Endothelial cell of umbilical vein (primary cell): Measurements from ENCODE around the gene CNTN5. TPM values are rescaled to one million over a fixed set of nuclear protein-coding genes. Genes with fewer than 3 reads are reported as not detected.

Experiments used
- BruUV-seq: library from RNA; stranded (reverse); fragments of 400-500 nt; replicated peaks from 2 replicates; lab custom pipeline; 2021; lab: Mats Ljungman, UMichigan
- CTCF ChIA-PET: fragments of 300-600, 350-600 bp; sonication (Branson Sonifier 250); formaldehyde crosslinking; loops from one replicate; lab custom pipeline; 2021; ENCODE audit warnings: antibody characterized with exemption, inconsistent platforms; lab: Charles Lee
- POLR2A ChIA-PET: fragments of 300-600, 350-600 bp; sonication (Branson Sonifier 250); formaldehyde crosslinking; loops from one replicate; lab custom pipeline; 2021; ENCODE audit warnings: antibody characterized with exemption, inconsistent platforms; lab: Charles Lee
- DNase-seq: peaks from one replicate; pipeline ENCODE4 v3.0.0-alpha.2; 2011; ENCODE audit warnings: low read depth, low spot score
- FAIRE-seq: peaks from 2 replicates; lab custom pipeline; 2011; peaks lifted over from hg19 to GRCh38; lab: Jason Lieb, UNC
- H2AFZ ChIP-seq: 2 replicates; pipeline ENCODE4 v1.6.0; 2012; ENCODE audit warnings: low read depth, low read length, control low read depth, inconsistent platforms
- H3K27ac ChIP-seq: 2 replicates; pipeline ENCODE4 v1.5.1; 2011; ENCODE audit warnings: low read depth, mild to moderate bottlenecking, control low read depth, low read length, moderate library complexity; ENCODE audit not compliant: insufficient read depth
- H3K27me3 ChIP-seq, 2 experiments: 2 replicates each; pipeline versions ENCODE4 v1.6.0 to v1.6.1; 2011; ENCODE audit warnings: low read length in 2 of 2, mixed read lengths in 1 of 2; ENCODE audit not compliant: control insufficient read depth in 2 of 2, insufficient read depth in 2 of 2
- H3K36me3 ChIP-seq, 2 experiments: 2 replicates in 1 of 2; 3 replicates in 1 of 2; pipeline ENCODE4 v1.5.1; 2011; ENCODE audit warnings: low read length in 2 of 2, mild to moderate bottlenecking in 1 of 2, moderate library complexity in 1 of 2; ENCODE audit not compliant: control insufficient read depth in 2 of 2, insufficient read depth in 2 of 2; ENCODE audit errors: extremely low read depth in 1 of 2
- H3K4me1 ChIP-seq: 3 replicates; pipeline ENCODE4 v1.5.1; 2011; ENCODE audit warnings: mild to moderate bottlenecking, low read length; ENCODE audit not compliant: control insufficient read depth, insufficient read depth; ENCODE audit errors: extremely low read depth
- H3K4me2 ChIP-seq: 2 replicates; pipeline ENCODE4 v1.6.1; 2011; ENCODE audit warnings: low read length, control low read depth, mixed read lengths; ENCODE audit not compliant: insufficient read depth
- H3K4me3 ChIP-seq, 3 experiments: fragments of 200-600 bp in 1 of 3; sonication (generic), shearing (Covaris generic) in 1 of 3; replicated peaks in 1 of 3; 2 replicates each; pipeline ENCODE4 v1.5.1; 2011 to 2016; ENCODE audit warnings: control low read depth in 3 of 3, low read length in 3 of 3, mild to moderate bottlenecking in 2 of 3, inconsistent platforms in 1 of 3, low read depth in 1 of 3, moderate library complexity in 1 of 3; ENCODE audit not compliant: insufficient read depth in 1 of 3
- H3K79me2 ChIP-seq: 2 replicates; pipeline ENCODE4 v1.6.0; 2012; ENCODE audit warnings: low read length, inconsistent platforms; ENCODE audit not compliant: control insufficient read depth, insufficient read depth
- H3K9ac ChIP-seq: replicated peaks from 2 replicates; pipeline ENCODE3; 2011; ENCODE audit warnings: low read length, control low read depth; ENCODE audit not compliant: insufficient read depth; ENCODE audit errors: extremely low read depth
- H3K9me1 ChIP-seq: replicated peaks from 3 replicates; pipeline ENCODE4 v1.6.0; 2011; ENCODE audit warnings: mild to moderate bottlenecking, low read length; ENCODE audit not compliant: control insufficient read depth, insufficient read depth; ENCODE audit errors: extremely low read depth
- H3K9me3 ChIP-seq: replicated peaks from 2 replicates; pipeline ENCODE4 v1.5.1; 2012; ENCODE audit warnings: low read length, inconsistent platforms; ENCODE audit not compliant: control insufficient read depth, insufficient read depth
- H4K20me1 ChIP-seq: replicated peaks from 2 replicates; pipeline ENCODE3; 2011; ENCODE audit warnings: mild to moderate bottlenecking, low read length; ENCODE audit not compliant: control insufficient read depth, insufficient read depth; ENCODE audit errors: extremely low read depth
- EZH2 ChIP-seq: IDR thresholded peaks from 2 replicates; pipeline ENCODE4 v1.6.1; 2012; ENCODE audit warnings: borderline replicate concordance, low read depth, mild to moderate bottlenecking, moderate library complexity, low read length, inconsistent platforms; ENCODE audit not compliant: severe bottlenecking
- FOS ChIP-seq: IDR thresholded peaks from 2 replicates; pipeline ENCODE4 v1.6.1; 2011; ENCODE audit warnings: mild to moderate bottlenecking, low read length, moderate library complexity, borderline replicate concordance; ENCODE audit not compliant: insufficient read depth
- GATA2 ChIP-seq: IDR thresholded peaks from 2 replicates; pipeline ENCODE4 v1.7.0; 2011; ENCODE audit warnings: low read depth, mild to moderate bottlenecking, moderate library complexity, mixed read lengths, low read length; ENCODE audit not compliant: insufficient read length, insufficient read depth
- JUN ChIP-seq: IDR thresholded peaks from 2 replicates; pipeline ENCODE4 v1.6.1; 2011; ENCODE audit warnings: borderline replicate concordance, low read depth; ENCODE audit not compliant: insufficient read length, insufficient read depth
- MAX ChIP-seq: IDR thresholded peaks from 2 replicates; pipeline ENCODE4 v1.6.1; 2011; ENCODE audit not compliant: insufficient read depth, insufficient read length
- MYC ChIP-seq: IDR thresholded peaks from one replicate; pipeline ENCODE4 v1.6.1; 2011; ENCODE audit warnings: mild to moderate bottlenecking, low read depth, low read length
- POLR2A ChIP-seq: IDR thresholded peaks from 2 replicates; pipeline ENCODE4 v1.6.1; 2012; ENCODE audit warnings: low read depth, mild to moderate bottlenecking, control low read depth, low read length
- POLR2AphosphoS5 ChIP-seq: IDR thresholded peaks from 2 replicates; pipeline ENCODE4 v1.6.1; 2012; ENCODE audit warnings: low read depth, mild to moderate bottlenecking, control low read depth, low read length, moderate library complexity; ENCODE audit not compliant: insufficient read depth
- dilution Hi-C: fragments of 300-500 bp; cut with MboI; formaldehyde crosslinking; loops from one replicate; pipeline ENCODE4 v1.15.0; 2019; ENCODE audit warnings: low sequenced_read_pairs; ENCODE audit not compliant: extremely low pct_ligation_motif_present
- intact Hi-C: fragments of 100-400 bp; cut with micrococcal nuclease; formaldehyde crosslinking; loops from one replicate; pipeline ENCODE4 v1.10.0; 2022
- polyA plus RNA-seq, 4 experiments: library from polyadenylated mRNA; depleted of rRNA in 3 of 4; stranded (reverse) in 3 of 4; unstranded in 1 of 4; fragments of >200 nt; gene quantifications; 2 replicates each; pipeline versions ENCODE4 v1.2.1 to v1.2.3, GENCODE V29; 2011 to 2012; ENCODE audit warnings: missing spikeins in 1 of 4
- total RNA-seq: library from RNA; stranded (reverse); gene quantifications from 2 replicates; pipeline ENCODE4 v1.2.3, GENCODE V29; 2021
- TF ChIP-seq, protein P1 (sequence below), 2 donors: IDR thresholded peaks; 1 replicate in 1 of 2; 2 replicates in 1 of 2; pipeline ENCODE4 v1.5.1; 2011; ENCODE audit warnings: low read length in 2 of 2, mild to moderate bottlenecking in 2 of 2, moderate library complexity in 2 of 2, control low read depth in 1 of 2, inconsistent platforms in 1 of 2, low read depth in 1 of 2; ENCODE audit not compliant: insufficient read depth in 1 of 2; ENCODE audit errors: extremely low read depth in 1 of 2

The CNTN5 gene
- total and polyA plus RNA-seq, 2 donors (not counting 3 experiments of a cell fraction or from before 2014, with no cell fraction given) = not detected

DNA sequence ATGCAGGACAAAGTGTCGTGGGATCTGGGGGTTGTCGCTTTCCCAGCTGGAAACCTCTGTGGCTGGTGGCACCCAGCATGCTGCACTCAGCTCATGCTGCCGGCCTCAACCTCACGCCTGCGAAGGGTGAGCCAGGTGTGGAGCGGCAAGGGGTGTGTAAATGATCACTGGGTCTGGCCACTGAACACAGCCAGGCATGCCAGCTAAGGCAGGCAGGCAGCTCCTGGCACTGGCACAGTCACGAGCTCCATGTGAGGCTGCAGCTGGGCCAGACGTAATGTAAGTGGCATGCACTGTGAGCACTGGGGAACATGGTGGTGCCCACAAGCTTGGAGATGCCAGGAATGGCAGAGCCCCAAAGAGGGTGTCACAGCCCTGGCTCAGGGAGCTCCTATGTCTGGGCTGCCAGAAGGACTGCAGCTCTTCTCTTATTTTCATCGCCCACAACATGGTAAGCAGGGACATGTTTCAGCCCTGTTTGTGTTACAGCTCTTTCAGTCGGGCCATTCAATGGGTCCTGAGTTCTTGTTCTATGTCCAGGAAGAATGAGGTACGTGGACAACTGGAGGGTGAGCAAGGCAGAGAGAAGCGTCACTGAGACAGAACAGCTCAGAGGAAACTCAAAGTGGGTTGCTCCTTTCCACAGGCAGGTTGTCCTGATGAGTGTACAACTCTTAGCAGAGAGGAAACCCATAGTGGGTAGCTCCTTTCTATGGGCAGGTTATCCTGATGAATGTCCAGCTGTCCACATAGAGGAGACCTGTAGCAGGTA lies 403.8 kb downstream of the CNTN5 start:
- dilution Hi-C loops = no loop called here
- intact Hi-C loops = no loop called here
- H3K4me2 ChIP-seq = no peak overlapping the region
- H3K27ac ChIP-seq = no peak overlapping the region
- H3K4me1 ChIP-seq = no peaks in the 10 kb centered on the region
- H3K4me3 ChIP-seq = no peak overlapping the region
- H2AFZ ChIP-seq = no peak overlapping the region
- no peaks in the 10 kb centered on the region for H3K36me3 ChIP-seq
- POLR2A ChIA-PET = no interaction called here
- FAIRE-seq (no peak), DNase-seq (no peak)
- H3K9me1 ChIP-seq = no peaks in the 10 kb centered on the region
- no peak for TF ChIP-seq FOS
- TF ChIP-seq MAX = no peak
- TF ChIP-seq JUN = no peak
- no peak for TF ChIP-seq EZH2
- no peak for TF ChIP-seq MYC
- no peak for TF ChIP-seq POLR2A
- no peak for TF ChIP-seq GATA2
- TF ChIP-seq, protein P1, sequence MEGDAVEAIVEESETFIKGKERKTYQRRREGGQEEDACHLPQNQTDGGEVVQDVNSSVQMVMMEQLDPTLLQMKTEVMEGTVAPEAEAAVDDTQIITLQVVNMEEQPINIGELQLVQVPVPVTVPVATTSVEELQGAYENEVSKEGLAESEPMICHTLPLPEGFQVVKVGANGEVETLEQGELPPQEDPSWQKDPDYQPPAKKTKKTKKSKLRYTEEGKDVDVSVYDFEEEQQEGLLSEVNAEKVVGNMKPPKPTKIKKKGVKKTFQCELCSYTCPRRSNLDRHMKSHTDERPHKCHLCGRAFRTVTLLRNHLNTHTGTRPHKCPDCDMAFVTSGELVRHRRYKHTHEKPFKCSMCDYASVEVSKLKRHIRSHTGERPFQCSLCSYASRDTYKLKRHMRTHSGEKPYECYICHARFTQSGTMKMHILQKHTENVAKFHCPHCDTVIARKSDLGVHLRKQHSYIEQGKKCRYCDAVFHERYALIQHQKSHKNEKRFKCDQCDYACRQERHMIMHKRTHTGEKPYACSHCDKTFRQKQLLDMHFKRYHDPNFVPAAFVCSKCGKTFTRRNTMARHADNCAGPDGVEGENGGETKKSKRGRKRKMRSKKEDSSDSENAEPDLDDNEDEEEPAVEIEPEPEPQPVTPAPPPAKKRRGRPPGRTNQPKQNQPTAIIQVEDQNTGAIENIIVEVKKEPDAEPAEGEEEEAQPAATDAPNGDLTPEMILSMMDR (IDR thresholded peaks at IDR 0.05; ENCODE audit: extremely low read depth in 1 of 2, insufficient read depth in 1 of 2, low read depth in 1 of 2, low read length in 2 of 2) = no peak
- TF ChIP-seq POLR2AphosphoS5 = no peak
- CTCF ChIA-PET = no interaction called here
- H3K9ac ChIP-seq = no peak overlapping the region
- H4K20me1 ChIP-seq = no peaks in the 10 kb centered on the region
- no peaks in the 10 kb centered on the region for H3K79me2 ChIP-seq
- H3K9me3 ChIP-seq = no peaks in the 10 kb centered on the region
- BruUV-seq = no TSS peak
- no peaks in the 10 kb centered on the region for H3K27me3 ChIP-seq
